BLaER1 treated with 17β-estradiol and CSF1 and Interleukin-3, amounts not matched to agents 10 nM and 100 nM (cell line): ENCODE data around the gene B3GNT9.

ENCODE experiments used
- H3K27ac ChIP-seq, 11 experiments: shearing (Covaris generic); formaldehyde crosslinking; 2 replicates each; pipeline ENCODE4 v1.8.1; 2022
- H3K27me3 ChIP-seq, 11 experiments: shearing (Covaris generic); formaldehyde crosslinking; 2 replicates each; pipeline ENCODE4 v1.8.1; 2022
- H3K36me3 ChIP-seq, 11 experiments: shearing (Covaris generic); formaldehyde crosslinking; 2 replicates each; pipeline ENCODE4 v1.8.1; 2022
- H3K4me1 ChIP-seq, 10 experiments: shearing (Covaris generic); formaldehyde crosslinking; 2 replicates each; pipeline ENCODE4 v1.8.1; 2022
- H3K4me2 ChIP-seq, 11 experiments: shearing (Covaris generic); formaldehyde crosslinking; 2 replicates each; pipeline ENCODE4 v1.8.1; 2022
- H3K4me3 ChIP-seq, 10 experiments: shearing (Covaris generic); formaldehyde crosslinking; 2 replicates each; pipeline ENCODE4 v1.8.1; 2022
- H3K9ac ChIP-seq, 11 experiments: shearing (Covaris generic); formaldehyde crosslinking; 2 replicates each; pipeline ENCODE4 v1.8.1; 2022
- H3K9me3 ChIP-seq, 11 experiments: shearing (Covaris generic); formaldehyde crosslinking; replicated peaks in 1 of 11; 2 replicates each; pipeline ENCODE4 v1.8.1; 2022
- H4K20me1 ChIP-seq, 11 experiments: shearing (Covaris generic); formaldehyde crosslinking; 2 replicates each; pipeline ENCODE4 v1.8.1; 2022
- Cebpa-rat ChIP-seq, 11 experiments: shearing (Covaris generic); IDR thresholded peaks; 2 replicates each; pipeline ENCODE4 v1.8.1; 2022

B3GNT9 gene

DNA sequence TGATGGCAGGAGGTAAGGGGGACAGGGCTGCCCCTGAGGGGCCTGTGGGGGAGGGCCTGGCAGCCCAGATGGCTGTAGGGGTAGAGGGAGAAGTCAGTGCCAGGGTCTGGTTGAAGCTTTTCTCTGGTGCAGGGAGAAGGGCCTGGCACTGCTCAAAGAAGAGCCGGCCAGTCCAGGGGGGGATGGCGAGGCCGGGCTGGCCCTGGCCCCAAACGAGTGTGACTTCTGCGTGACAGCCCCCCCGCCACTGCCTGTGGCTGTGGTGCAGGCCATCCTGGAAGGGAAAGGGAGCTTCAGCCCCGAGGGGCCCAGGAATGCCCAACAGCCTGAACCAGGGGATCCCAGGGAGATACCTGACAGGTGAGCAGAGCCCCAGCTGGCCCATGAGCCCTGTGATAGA is 16.8 kb upstream of the B3GNT9 start:
- Histone ChIP-seq H3K27me3 (peaks cover 38 to 70% (median 65%) of the 10 kb centered on the region in 11 experiments), H3K4me2 (peak overlapping the region in 4 of 11 experiments; percentile 10 to 97 (median 93); a peak in 6 of 22 replicates), H3K4me1 (peaks cover 52 to 92% (median 65%) of the 10 kb centered on the region in 10 experiments), H3K36me3 (no peaks in the 10 kb centered on the region), H3K4me3 (no peak overlapping the region), H3K9me3 (no peaks in the 10 kb centered on the region), H4K20me1 (peaks cover 8 to 41% (median 30%) of the 10 kb centered on the region in 11 experiments; a peak in 20 of 22 replicates), H3K27ac (no peak overlapping the region), H3K9ac (0 out of 22 replicates have a peak overlapping the region, but pooled peaks of 1 of the 11 experiments have one; percentile 9)
- no peak for TF ChIP-seq Cebpa-rat (IDR thresholded peaks at IDR 0.05)

DNA sequence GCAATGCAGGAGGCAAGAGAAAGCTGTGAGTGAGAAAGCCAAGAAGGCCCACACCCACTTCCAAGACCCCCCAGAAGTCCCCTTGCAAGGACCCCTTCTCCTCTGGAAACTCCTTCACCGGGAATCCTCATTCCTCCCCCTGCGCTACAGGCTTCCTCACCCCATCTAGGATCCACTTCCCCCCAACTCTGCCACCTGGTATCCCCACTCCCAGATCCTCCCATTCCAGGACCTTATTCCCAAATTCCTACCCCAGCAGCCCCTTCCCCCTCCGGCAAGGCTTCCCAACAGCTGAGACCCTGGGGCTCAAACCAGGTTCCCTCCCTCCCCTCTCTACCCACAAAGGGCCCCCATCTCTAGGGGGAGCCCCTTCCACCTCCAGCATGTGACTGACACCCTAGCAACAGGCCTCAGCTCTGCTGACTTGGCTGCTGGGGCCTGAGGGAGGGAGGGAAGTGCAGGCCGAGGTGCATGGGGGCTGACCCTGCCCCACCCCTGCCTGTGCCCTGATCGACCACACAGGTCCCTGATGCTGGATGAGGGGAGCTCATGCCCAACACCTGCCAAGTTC is 15.9 kb upstream of the B3GNT9 start:
- no peak for TF ChIP-seq Cebpa-rat (IDR thresholded peaks at IDR 0.05)
- peaks cover 47 to 80% (median 74%) of the 10 kb centered on the region in 11 experiments for H3K27me3 ChIP-seq
- H3K4me2 ChIP-seq, result peak overlapping the region in 4 of 11 experiments; percentile 10 to 97 (median 70); a peak in 7 of 22 replicates
- H3K9ac ChIP-seq, result no peak overlapping the region
- peaks cover 50 to 92% (median 65%) of the 10 kb centered on the region in 10 experiments for H3K4me1 ChIP-seq
- H3K9me3 ChIP-seq, result no peaks in the 10 kb centered on the region
- peaks cover 12 to 50% (median 39%) of the 10 kb centered on the region in 11 experiments; a peak in 20 of 22 replicates for H4K20me1 ChIP-seq
- no peak overlapping the region for H3K4me3 ChIP-seq
- no peaks in the 10 kb centered on the region for H3K36me3 ChIP-seq
- no peak overlapping the region for H3K27ac ChIP-seq

DNA sequence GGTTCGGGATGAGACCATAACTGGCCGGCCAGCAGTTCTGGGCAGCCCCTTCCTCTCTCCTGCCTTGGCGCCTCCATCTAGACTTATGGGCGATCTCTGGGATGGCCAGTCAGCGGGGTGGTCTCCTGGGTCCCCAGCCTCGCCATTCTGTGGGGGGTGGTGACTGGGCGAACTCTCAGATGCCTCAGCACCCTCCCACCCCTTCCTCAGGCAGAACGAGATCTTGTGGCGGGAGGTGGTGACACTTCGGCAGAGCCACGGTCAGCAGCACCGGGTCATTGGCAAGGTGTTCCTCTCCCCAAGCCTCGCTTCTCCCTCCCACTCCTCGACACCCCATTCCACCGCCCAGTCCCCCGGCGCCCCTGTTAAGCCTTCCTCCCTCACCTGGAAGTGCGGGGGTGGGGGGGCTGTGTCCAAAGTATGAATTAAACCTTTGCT is 15.3 kb upstream of the B3GNT9 start:
- no peak overlapping the region for H3K4me3 ChIP-seq
- H3K27ac ChIP-seq, result no peak overlapping the region
- no peaks in the 10 kb centered on the region for H3K36me3 ChIP-seq
- TF ChIP-seq Cebpa-rat (IDR thresholded peaks at IDR 0.05), result no peak
- peak overlapping the region in 3 of 11 experiments; percentile 48 to 97 (median 91); a peak in 5 of 22 replicates for H3K4me2 ChIP-seq
- peaks cover 17 to 55% (median 43%) of the 10 kb centered on the region in 11 experiments; a peak in 20 of 22 replicates for H4K20me1 ChIP-seq
- no peak overlapping the region for H3K9ac ChIP-seq
- no peaks in the 10 kb centered on the region for H3K9me3 ChIP-seq
- H3K27me3 ChIP-seq, result peaks cover 53 to 85% (median 80%) of the 10 kb centered on the region in 11 experiments
- peaks cover 50 to 92% (median 65%) of the 10 kb centered on the region in 10 experiments for H3K4me1 ChIP-seq

DNA sequence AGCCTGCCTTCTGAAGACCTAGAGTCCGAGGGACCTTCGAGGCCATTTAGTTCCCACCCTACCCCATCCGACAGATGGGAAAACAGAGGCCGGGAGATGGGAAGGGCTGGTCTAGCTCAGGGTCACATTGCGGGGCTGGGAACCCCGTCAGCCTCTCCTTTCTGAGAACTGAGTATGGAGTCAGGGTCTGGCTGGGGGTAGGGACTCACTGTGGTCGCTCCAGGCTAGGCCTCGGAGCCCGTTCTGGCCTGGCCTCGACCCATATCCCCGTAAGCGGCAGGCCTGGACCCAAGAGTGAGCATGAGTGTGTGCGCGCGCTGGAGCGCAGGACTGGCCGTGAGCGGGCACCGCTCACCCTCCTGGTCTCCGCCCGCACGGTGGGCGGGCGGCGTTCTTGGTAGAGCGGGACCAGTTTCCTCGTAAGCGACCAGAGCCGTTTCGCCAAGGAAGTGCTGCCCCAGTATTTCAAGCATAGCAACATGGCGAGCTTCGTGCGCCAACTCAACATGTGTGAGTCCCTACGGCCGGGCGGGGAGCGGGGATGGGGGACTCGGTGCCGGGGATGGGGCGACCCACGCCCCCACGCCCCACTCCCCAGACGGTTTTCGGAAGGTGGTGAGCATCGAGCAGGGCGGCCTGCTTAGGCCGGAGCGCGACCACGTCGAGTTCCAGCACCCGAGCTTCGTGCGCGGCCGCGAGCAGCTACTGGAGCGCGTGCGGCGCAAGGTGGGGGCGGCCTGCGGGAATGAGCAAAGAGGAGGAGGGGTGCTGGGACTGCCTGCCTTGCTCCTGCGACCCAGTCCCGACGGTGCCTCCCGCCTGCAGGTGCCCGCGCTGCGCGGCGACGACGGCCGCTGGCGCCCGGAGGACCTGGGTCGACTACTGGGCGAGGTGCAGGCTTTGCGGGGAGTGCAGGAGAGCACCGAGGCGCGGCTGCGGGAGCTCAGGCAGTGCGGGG is 14.6 kb upstream of the B3GNT9 start:
- H3K4me2 ChIP-seq, result peak overlapping the region; percentile 68 to 97 (median 85); a peak in 18 of 22 replicates
- H3K27ac ChIP-seq, result no peak overlapping the region; a peak in 1 of 22 replicates
- peaks cover 18 to 55% (median 44%) of the 10 kb centered on the region in 11 experiments; a peak in 20 of 22 replicates for H4K20me1 ChIP-seq
- H3K4me1 ChIP-seq, result peaks cover 46 to 89% (median 63%) of the 10 kb centered on the region in 10 experiments
- peaks cover 53 to 87% (median 82%) of the 10 kb centered on the region in 11 experiments for H3K27me3 ChIP-seq
- TF ChIP-seq Cebpa-rat (IDR thresholded peaks at IDR 0.05), result no peak
- H3K9ac ChIP-seq, result peak overlapping the region in 3 of 11 experiments; percentile 31 to 69 (median 41); a peak in 3 of 22 replicates
- H3K4me3 ChIP-seq, result peak overlapping the region in 6 of 10 experiments; percentile 36 to 66 (median 47); a peak in 6 of 20 replicates
- no peaks in the 10 kb centered on the region for H3K36me3 ChIP-seq
- H3K9me3 ChIP-seq, result no peaks in the 10 kb centered on the region

GRCh38 chr16:67164599-67165061 is 13.8 kb upstream of the B3GNT9 start, which contains the start of gene HSF4:
HSF4 (plus strand) TSS chr16:67164745; CDS start chr16:67164812, 67 bp downstream.
- Histone ChIP-seq H3K4me1 (peaks cover 40 to 84% (median 56%) of the 10 kb centered on the region in 10 experiments), H3K36me3 (no peaks in the 10 kb centered on the region), H3K27ac (no peak within 1 kb of the TSS; a peak in 1 of 22 replicates), H3K9ac (peak within 1 kb of the TSS in 10 of 11 experiments; percentile 9 to 69 (median 30); a peak in 12 of 22 replicates), H3K9me3 (no peaks in the 10 kb centered on the region), H3K4me2 (peak within 1 kb of the TSS; percentile 70 to 97 (median 87)), H3K27me3 (peaks cover 53 to 87% (median 82%) of the 10 kb centered on the region in 11 experiments), H3K4me3 (peak within 1 kb of the TSS; percentile 45 to 66 (median 53)), H4K20me1 (peaks cover 18 to 55% (median 44%) of the 10 kb centered on the region in 11 experiments; a peak in 20 of 22 replicates)
- no peak for TF ChIP-seq Cebpa-rat (IDR thresholded peaks at IDR 0.05)

- H3K27ac ChIP-seq, result no peak overlapping the region
- H3K4me1 ChIP-seq, result peaks cover 37 to 78% (median 53%) of the 10 kb centered on the region in 10 experiments
- peak overlapping the region in 10 of 11 experiments; percentile 9 to 51 (median 23); a peak in 12 of 22 replicates for H3K9ac ChIP-seq
- peak overlapping the region; percentile 45 to 66 (median 53) for H3K4me3 ChIP-seq
- H3K9me3 ChIP-seq, result no peaks in the 10 kb centered on the region
- TF ChIP-seq Cebpa-rat (IDR thresholded peaks at IDR 0.05), result no peak
- H4K20me1 ChIP-seq, result peaks cover 18 to 59% (median 46%) of the 10 kb centered on the region in 11 experiments; a peak in 20 of 22 replicates
- H3K36me3 ChIP-seq, result no peaks in the 10 kb centered on the region
- H3K27me3 ChIP-seq, result peaks cover 53 to 82% (median 81%) of the 10 kb centered on the region in 11 experiments
- peak overlapping the region; percentile 70 to 97 (median 87) for H3K4me2 ChIP-seq
These were observed 13.3 kb upstream of the B3GNT9 start for GRCh38 chr16:67163999-67164558.

GRCh38 chr16:67163164-67163998 is 12.6 kb upstream of the B3GNT9 start:
- peaks cover 53 to 75% (median 74%) of the 10 kb centered on the region in 11 experiments for H3K27me3 ChIP-seq
- peak overlapping the region; percentile 45 to 66 (median 53) for H3K4me3 ChIP-seq
- peak overlapping the region; percentile 70 to 97 (median 87) for H3K4me2 ChIP-seq
- no peak overlapping the region for H3K27ac ChIP-seq
- H3K36me3 ChIP-seq, result no peaks in the 10 kb centered on the region
- H3K9me3 ChIP-seq, result no peaks in the 10 kb centered on the region
- H3K4me1 ChIP-seq, result peaks cover 38 to 78% (median 53%) of the 10 kb centered on the region in 10 experiments
- TF ChIP-seq Cebpa-rat (IDR thresholded peaks at IDR 0.05), result no peak
- peak overlapping the region in 10 of 11 experiments; percentile 9 to 51 (median 23); a peak in 10 of 22 replicates for H3K9ac ChIP-seq
- H4K20me1 ChIP-seq, result peaks cover 21 to 66% (median 52%) of the 10 kb centered on the region in 11 experiments; a peak in 20 of 22 replicates
